Liver (tissue), 9 donors: ENCODE results near the gene PHKB. TPM values are rescaled to one million over a fixed set of nuclear protein-coding genes. Genes with fewer than 3 reads are reported as not detected.

ENCODE experiments used
- DNase-seq: peaks from one replicate; pipeline ENCODE4 v3.0.0-alpha.2; 2017; ENCODE audit warnings: low spot score
- H3K27ac ChIP-seq, 2 donors: one replicate each; pipeline ENCODE4 v1.7.0; 2013; ENCODE audit warnings: inconsistent platforms in 2 of 2, low read length in 2 of 2, control low read depth in 1 of 2, low read depth in 1 of 2, mild to moderate bottlenecking in 1 of 2
- H3K27me3 ChIP-seq, 4 donors: one replicate each; pipeline versions ENCODE4 v1.6.1 to v1.7.0; 2013; ENCODE audit warnings: low read length in 3 of 4, inconsistent platforms in 1 of 4, mild to moderate bottlenecking in 1 of 4, moderate library complexity in 1 of 4; ENCODE audit not compliant: control insufficient read depth in 4 of 4, insufficient read depth in 4 of 4
- H3K36me3 ChIP-seq, 4 donors: one replicate each; pipeline versions ENCODE4 v1.6.1 to v1.7.0; 2013; ENCODE audit warnings: low read length in 3 of 4, mild to moderate bottlenecking in 3 of 4, low read depth in 1 of 4, moderate library complexity in 1 of 4; ENCODE audit not compliant: control insufficient read depth in 4 of 4, insufficient read depth in 3 of 4
- H3K4me1 ChIP-seq, 4 donors: one replicate each; pipeline versions ENCODE4 v1.6.1 to v1.7.0; 2013; ENCODE audit warnings: low read length in 3 of 4, mild to moderate bottlenecking in 3 of 4, moderate library complexity in 1 of 4; ENCODE audit not compliant: control insufficient read depth in 4 of 4, insufficient read depth in 4 of 4
- H3K4me3 ChIP-seq, 3 donors: one replicate each; pipeline versions ENCODE4 v1.6.1 to v1.7.0; 2013; ENCODE audit warnings: low read length in 3 of 3, control low read depth in 1 of 3, low read depth in 1 of 3, mild to moderate bottlenecking in 1 of 3
- H3K9ac ChIP-seq, 2 donors: one replicate each; pipeline ENCODE4 v1.7.0; 2013; ENCODE audit warnings: low read length in 2 of 2, mild to moderate bottlenecking in 2 of 2, moderate library complexity in 2 of 2, control low read depth in 1 of 2, low read depth in 1 of 2
- H3K9me3 ChIP-seq, 4 donors: one replicate each; pipeline versions ENCODE4 v1.6.1 to v1.7.0; 2013; ENCODE audit warnings: low read length in 3 of 4; ENCODE audit not compliant: control insufficient read depth in 4 of 4
- EGR1 ChIP-seq, 2 donors: IDR thresholded peaks; 2 replicates each; pipeline ENCODE4 v1.6.1; 2016 to 2018; ENCODE audit warnings: antibody characterized with exemption in 2 of 2, low read depth in 2 of 2
- FOXA1 ChIP-seq: IDR thresholded peaks from 2 replicates; pipeline ENCODE4 v1.6.1; 2016; ENCODE audit warnings: antibody characterized with exemption
- FOXA2 ChIP-seq: IDR thresholded peaks from 2 replicates; pipeline ENCODE4 v1.6.1; 2016; ENCODE audit warnings: antibody characterized with exemption
- GABPA ChIP-seq, 2 donors: IDR thresholded peaks in 1 of 2; conservative IDR thresholded peaks in 1 of 2; 2 replicates each; pipeline ENCODE4 v1.6.1; 2016; ENCODE audit warnings: antibody characterized with exemption in 2 of 2, mild to moderate bottlenecking in 1 of 2, moderate library complexity in 1 of 2
- HNF4A ChIP-seq, 2 donors: conservative IDR thresholded peaks; 2 replicates each; pipeline ENCODE4 v1.6.1; 2016; ENCODE audit warnings: antibody characterized with exemption in 2 of 2, mild to moderate bottlenecking in 2 of 2
- HNF4G ChIP-seq: IDR thresholded peaks from 2 replicates; pipeline ENCODE4 v1.6.1; 2016; ENCODE audit warnings: antibody characterized with exemption
- JUND ChIP-seq, 2 donors: IDR thresholded peaks; 2 replicates each; pipeline ENCODE4 v1.6.1; 2016; ENCODE audit warnings: antibody characterized with exemption in 2 of 2
- MAX ChIP-seq: IDR thresholded peaks from 2 replicates; pipeline ENCODE4 v1.6.1; 2016; ENCODE audit warnings: antibody characterized with exemption
- NR2F2 ChIP-seq: IDR thresholded peaks from 2 replicates; pipeline ENCODE4 v1.6.1; 2016; ENCODE audit warnings: antibody characterized with exemption
- RAD21 ChIP-seq, 2 donors: IDR thresholded peaks; 2 replicates each; pipeline ENCODE4 v1.6.1; 2016; ENCODE audit warnings: antibody characterized with exemption in 2 of 2, mild to moderate bottlenecking in 2 of 2
- RXRA ChIP-seq, 2 donors: IDR thresholded peaks; 2 replicates each; pipeline ENCODE4 v1.6.1; 2017 to 2018; ENCODE audit warnings: antibody characterized with exemption in 2 of 2, mild to moderate bottlenecking in 1 of 2
- TAF1 ChIP-seq: conservative IDR thresholded peaks from 2 replicates; pipeline ENCODE4 v1.6.1; 2016; ENCODE audit warnings: antibody characterized with exemption, mild to moderate bottlenecking
- YY1 ChIP-seq: IDR thresholded peaks from 2 replicates; pipeline ENCODE4 v1.6.1; 2016; ENCODE audit warnings: antibody characterized with exemption, mild to moderate bottlenecking
- ZBTB33 ChIP-seq: IDR thresholded peaks from 2 replicates; pipeline ENCODE4 v1.6.1; 2016; ENCODE audit warnings: antibody characterized with exemption
- WGBS: extraction: QIAGEN DNeasy Blood & Tissue Kit; methylation state at CpG from one replicate; pipeline ENCODE4 v1.1.7; 2013; 5-methylcytosine and 5-hydroxymethylcytosine counted together
- polyA plus RNA-seq, 2 donors: library from polyadenylated mRNA; stranded (reverse) in 1 of 2; unstranded in 1 of 2; fragments of 200-250 nt in 1 of 2; fragments of >200 nt in 1 of 2; fragmentation: Nextera tagmentation in 1 of 2; extraction: Ambion mirVana in 1 of 2; gene quantifications; one replicate each; pipeline versions ENCODE4 v1.2.1 to v1.2.3, GENCODE V29; 2013 to 2015
- total RNA-seq, 2 donors: library from RNA; depleted of rRNA; stranded (reverse); fragments of >200 nt; gene quantifications; one replicate each; pipeline ENCODE4 v1.2.3, GENCODE V29; 2014
- TF ChIP-seq, protein P1 (sequence below): fragments of 150-350 bp; IDR thresholded peaks from 2 replicates; pipeline ENCODE4 v1.5.1; 2017; ENCODE audit warnings: improper control_type of control experiment, low read depth, low read length; ENCODE audit not compliant: missing input control
- TF ChIP-seq, protein P2 (sequence below): IDR thresholded peaks from 2 replicates; pipeline ENCODE4 v1.6.1; 2016; ENCODE audit warnings: antibody characterized with exemption, mild to moderate bottlenecking
- TF ChIP-seq, protein P3 (sequence below): IDR thresholded peaks from 2 replicates; pipeline ENCODE4 v1.6.1; 2016; ENCODE audit warnings: antibody characterized with exemption
- donor health status: healthy.
- donor health status: healthy.
- donor health status: healthy.
- donor health status: healthy.
- donor health status: healthy.

The PHKB gene
- total and polyA plus RNA-seq, 4 donors: 13.2 to 49.1 (median 29.0) TPM

DNA sequence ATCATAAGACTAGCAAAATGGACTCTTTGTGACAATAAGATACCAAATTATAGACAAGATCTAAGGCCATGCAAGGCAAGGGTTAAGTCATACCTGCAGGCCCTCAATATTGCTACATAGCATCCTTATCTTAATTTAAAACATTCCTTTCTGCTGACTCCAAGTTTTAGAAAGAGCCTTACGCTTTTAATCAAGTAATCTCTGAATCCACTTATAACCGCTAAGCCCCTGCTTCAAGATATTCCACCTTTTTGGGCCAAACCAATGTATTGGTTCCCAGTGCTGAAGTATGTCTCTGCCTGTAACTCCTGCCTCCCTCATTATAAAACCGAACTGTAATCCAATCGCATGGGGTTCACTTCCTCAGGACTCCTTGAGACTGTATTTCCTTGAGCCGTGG lies 255.4 kb downstream of the PHKB start:
- no peak for DNase-seq
- Histone ChIP-seq H3K27me3 (no peaks in the 10 kb centered on the region), H3K27ac (no peak overlapping the region), H3K9ac (no peak overlapping the region), H3K36me3 (no peaks in the 10 kb centered on the region), H3K4me1 (no peaks in the 10 kb centered on the region), H3K9me3 (no peaks in the 10 kb centered on the region), H3K4me3 (no peak overlapping the region)
- WGBS: 90% methylated on average over 5 of the region's 5 CpGs
- no peak for TF ChIP-seq FOXA2
- no peak for TF ChIP-seq TAF1
- no peak for TF ChIP-seq HNF4G
- no peak for TF ChIP-seq EGR1 (IDR thresholded peaks at IDR 0.05; ENCODE audit: low read depth in 2 of 2)
- TF ChIP-seq HNF4A (conservative IDR thresholded peaks at IDR 0.05): no peak
- TF ChIP-seq RXRA (IDR thresholded peaks at IDR 0.05): no peak
- TF ChIP-seq RAD21 (IDR thresholded peaks at IDR 0.05): no peak
- no peak for TF ChIP-seq YY1
- no peak for TF ChIP-seq NR2F2
- no peak for TF ChIP-seq MAX
- TF ChIP-seq, protein P1, sequence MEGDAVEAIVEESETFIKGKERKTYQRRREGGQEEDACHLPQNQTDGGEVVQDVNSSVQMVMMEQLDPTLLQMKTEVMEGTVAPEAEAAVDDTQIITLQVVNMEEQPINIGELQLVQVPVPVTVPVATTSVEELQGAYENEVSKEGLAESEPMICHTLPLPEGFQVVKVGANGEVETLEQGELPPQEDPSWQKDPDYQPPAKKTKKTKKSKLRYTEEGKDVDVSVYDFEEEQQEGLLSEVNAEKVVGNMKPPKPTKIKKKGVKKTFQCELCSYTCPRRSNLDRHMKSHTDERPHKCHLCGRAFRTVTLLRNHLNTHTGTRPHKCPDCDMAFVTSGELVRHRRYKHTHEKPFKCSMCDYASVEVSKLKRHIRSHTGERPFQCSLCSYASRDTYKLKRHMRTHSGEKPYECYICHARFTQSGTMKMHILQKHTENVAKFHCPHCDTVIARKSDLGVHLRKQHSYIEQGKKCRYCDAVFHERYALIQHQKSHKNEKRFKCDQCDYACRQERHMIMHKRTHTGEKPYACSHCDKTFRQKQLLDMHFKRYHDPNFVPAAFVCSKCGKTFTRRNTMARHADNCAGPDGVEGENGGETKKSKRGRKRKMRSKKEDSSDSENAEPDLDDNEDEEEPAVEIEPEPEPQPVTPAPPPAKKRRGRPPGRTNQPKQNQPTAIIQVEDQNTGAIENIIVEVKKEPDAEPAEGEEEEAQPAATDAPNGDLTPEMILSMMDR: no peak
- TF ChIP-seq, protein P2, sequence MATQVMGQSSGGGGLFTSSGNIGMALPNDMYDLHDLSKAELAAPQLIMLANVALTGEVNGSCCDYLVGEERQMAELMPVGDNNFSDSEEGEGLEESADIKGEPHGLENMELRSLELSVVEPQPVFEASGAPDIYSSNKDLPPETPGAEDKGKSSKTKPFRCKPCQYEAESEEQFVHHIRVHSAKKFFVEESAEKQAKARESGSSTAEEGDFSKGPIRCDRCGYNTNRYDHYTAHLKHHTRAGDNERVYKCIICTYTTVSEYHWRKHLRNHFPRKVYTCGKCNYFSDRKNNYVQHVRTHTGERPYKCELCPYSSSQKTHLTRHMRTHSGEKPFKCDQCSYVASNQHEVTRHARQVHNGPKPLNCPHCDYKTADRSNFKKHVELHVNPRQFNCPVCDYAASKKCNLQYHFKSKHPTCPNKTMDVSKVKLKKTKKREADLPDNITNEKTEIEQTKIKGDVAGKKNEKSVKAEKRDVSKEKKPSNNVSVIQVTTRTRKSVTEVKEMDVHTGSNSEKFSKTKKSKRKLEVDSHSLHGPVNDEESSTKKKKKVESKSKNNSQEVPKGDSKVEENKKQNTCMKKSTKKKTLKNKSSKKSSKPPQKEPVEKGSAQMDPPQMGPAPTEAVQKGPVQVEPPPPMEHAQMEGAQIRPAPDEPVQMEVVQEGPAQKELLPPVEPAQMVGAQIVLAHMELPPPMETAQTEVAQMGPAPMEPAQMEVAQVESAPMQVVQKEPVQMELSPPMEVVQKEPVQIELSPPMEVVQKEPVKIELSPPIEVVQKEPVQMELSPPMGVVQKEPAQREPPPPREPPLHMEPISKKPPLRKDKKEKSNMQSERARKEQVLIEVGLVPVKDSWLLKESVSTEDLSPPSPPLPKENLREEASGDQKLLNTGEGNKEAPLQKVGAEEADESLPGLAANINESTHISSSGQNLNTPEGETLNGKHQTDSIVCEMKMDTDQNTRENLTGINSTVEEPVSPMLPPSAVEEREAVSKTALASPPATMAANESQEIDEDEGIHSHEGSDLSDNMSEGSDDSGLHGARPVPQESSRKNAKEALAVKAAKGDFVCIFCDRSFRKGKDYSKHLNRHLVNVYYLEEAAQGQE: no peak
- TF ChIP-seq JUND (IDR thresholded peaks at IDR 0.05): no peak
- TF ChIP-seq, protein P3, sequence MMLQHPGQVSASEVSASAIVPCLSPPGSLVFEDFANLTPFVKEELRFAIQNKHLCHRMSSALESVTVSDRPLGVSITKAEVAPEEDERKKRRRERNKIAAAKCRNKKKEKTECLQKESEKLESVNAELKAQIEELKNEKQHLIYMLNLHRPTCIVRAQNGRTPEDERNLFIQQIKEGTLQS: no peak
- no peak for TF ChIP-seq FOXA1
- TF ChIP-seq ZBTB33: no peak

- Histone ChIP-seq H3K4me3 (no peak overlapping the region), H3K27ac (no peak overlapping the region), H3K36me3 (no peaks in the 10 kb centered on the region), H3K9ac (no peak overlapping the region), H3K4me1 (no peaks in the 10 kb centered on the region), H3K27me3 (peaks cover 0 to 2% (median 0%) of the 10 kb centered on the region in 4 donors), H3K9me3 (no peaks in the 10 kb centered on the region)
- whole genome bisulfite sequencing: 89% methylated on average over 4 of the region's 4 CpGs
- DNase-seq: no peak
- TF ChIP-seq, protein P1: no peak
- TF ChIP-seq, protein P2: no peak
- TF ChIP-seq FOXA1 (no peak), NR2F2 (no peak), GABPA (IDR thresholded peaks at IDR 0.05 in 1 of 2, conservative IDR thresholded peaks at IDR 0.05 in 1 of 2) (no peak), HNF4G (no peak), MAX (no peak), JUND (IDR thresholded peaks at IDR 0.05) (no peak), TAF1 (no peak), YY1 (no peak)
- TF ChIP-seq, protein P3: no peak
These were observed 258.6 kb downstream of the PHKB start for GRCh38 chr16:47719713-47720112.
